ENCODE results near the gene SCART1. TPM values are rescaled to one million over a fixed set of nuclear protein-coding genes. Genes with fewer than 3 reads are reported as not detected.

SCART1 gene
- total RNA-seq, 1 experiment from 2014 or later = 1.1 TPM

DNA sequence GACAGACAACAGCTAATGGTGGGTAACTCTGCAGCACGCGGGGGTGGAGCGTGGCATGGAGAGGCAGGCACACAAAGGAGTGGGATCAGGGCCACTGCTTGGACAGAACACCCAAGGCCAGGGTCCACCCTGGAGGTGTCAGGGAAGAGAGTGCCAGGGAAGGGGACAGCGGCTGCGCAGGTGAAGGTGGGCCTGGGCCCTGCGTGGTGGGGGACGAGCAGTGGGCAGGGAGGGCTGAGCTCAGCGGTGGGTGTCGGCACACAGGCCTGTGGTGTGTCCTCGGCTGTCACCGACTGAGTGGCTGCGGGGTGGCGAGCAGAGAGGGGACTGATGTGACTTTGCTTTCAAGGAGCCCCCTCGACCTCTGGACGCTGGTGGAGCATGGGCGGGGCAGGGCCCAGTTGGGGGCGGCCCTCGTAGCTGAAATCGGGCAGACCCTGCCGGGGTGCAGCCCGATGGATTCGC, 8.4 kb upstream of the SCART1 start:
- H3K4me3 Mint-ChIP-seq = no peak overlapping the region

More for the DNA sequence above, 8.4 kb upstream of the SCART1 start:
- no peak for TF ChIP-seq ZNF423 (CRISPR knock-in tag; IDR thresholded peaks at IDR 0.05)
- TF ChIP-seq, protein P1, sequence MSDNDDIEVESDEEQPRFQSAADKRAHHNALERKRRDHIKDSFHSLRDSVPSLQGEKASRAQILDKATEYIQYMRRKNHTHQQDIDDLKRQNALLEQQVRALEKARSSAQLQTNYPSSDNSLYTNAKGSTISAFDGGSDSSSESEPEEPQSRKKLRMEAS (CRISPR knock-in tag; IDR thresholded peaks at IDR 0.05) = no peak
- TF ChIP-seq ZNF532 (CRISPR knock-in tag; IDR thresholded peaks at IDR 0.05; ENCODE audit: borderline replicate concordance) = no peak
- no peak for TF ChIP-seq EMX1 (CRISPR knock-in tag; IDR thresholded peaks at IDR 0.05)
- no peak for TF ChIP-seq TEAD4 (CRISPR knock-in tag; IDR thresholded peaks at IDR 0.05)
- TF ChIP-seq KAT7 (CRISPR knock-in tag; IDR thresholded peaks at IDR 0.05; ENCODE audit: borderline replicate concordance) = no peak
- TF ChIP-seq GRHL2 (CRISPR knock-in tag; IDR thresholded peaks at IDR 0.05; ENCODE audit: insufficient replicate concordance, severe bottlenecking) = no peak
- TF ChIP-seq ZNF416 (CRISPR knock-in tag; IDR thresholded peaks at IDR 0.05) = no peak
- TF ChIP-seq AFF4 (CRISPR knock-in tag; IDR thresholded peaks at IDR 0.05; ENCODE audit: borderline replicate concordance) = no peak
- TF ChIP-seq, protein P2, sequence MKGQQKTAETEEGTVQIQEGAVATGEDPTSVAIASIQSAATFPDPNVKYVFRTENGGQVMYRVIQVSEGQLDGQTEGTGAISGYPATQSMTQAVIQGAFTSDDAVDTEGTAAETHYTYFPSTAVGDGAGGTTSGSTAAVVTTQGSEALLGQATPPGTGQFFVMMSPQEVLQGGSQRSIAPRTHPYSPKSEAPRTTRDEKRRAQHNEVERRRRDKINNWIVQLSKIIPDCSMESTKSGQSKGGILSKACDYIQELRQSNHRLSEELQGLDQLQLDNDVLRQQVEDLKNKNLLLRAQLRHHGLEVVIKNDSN (CRISPR knock-in tag; IDR thresholded peaks at IDR 0.05) = no peak
- Mint-ChIP-seq H3K27ac (no peak overlapping the region), H3K4me1 (no peaks in the 10 kb centered on the region), H3K27me3 (ENCODE audit: low read depth) (peaks cover 18% of the 10 kb centered on the region), H3K9me3 (peaks cover 68% of the 10 kb centered on the region), H3K36me3 (peaks cover 59% of the 10 kb centered on the region)
- CTCF ChIA-PET = no interaction called here
- POLR2A ChIA-PET = no interaction called here
- no peak for ATAC-seq
- DNase-seq (ENCODE audit: low spot score) = no peak
